H1 (cell line): ENCODE data around the gene MAGI1. TPM values are rescaled to one million over a fixed set of nuclear protein-coding genes. Genes with fewer than 3 reads are reported as not detected.

ENCODE experiments used
- CTCF ChIA-PET: fragments of 300-600 bp; sonication (Branson Sonifier 250); formaldehyde crosslinking; loops from one replicate; lab custom pipeline; 2021; ENCODE audit not compliant: partially characterized antibody; lab: Charles Lee
- POLR2A ChIA-PET: fragments of 300-600 bp; sonication (Branson Sonifier 250); formaldehyde crosslinking; loops from one replicate; lab custom pipeline; 2021; ENCODE audit warnings: inconsistent platforms; ENCODE audit not compliant: partially characterized antibody; lab: Charles Lee
- DNase-seq, 2 experiments: peaks; one replicate each; pipeline versions ENCODE4 v3.0.0 to v3.0.0-alpha.2; 2010 to 2022; ENCODE audit warnings: low spot score in 2 of 2, low read depth in 1 of 2, mixed read lengths in 1 of 2
- FAIRE-seq: peaks from 2 replicates; lab custom pipeline; 2011; peaks lifted over from hg19 to GRCh38; lab: Jason Lieb, UNC
- H2AFZ ChIP-seq: 2 replicates; pipeline ENCODE4 v1.8.1; 2012; ENCODE audit warnings: low read length, inconsistent platforms
- H2AK5ac ChIP-seq: 2 replicates; pipeline ENCODE4 v1.6.1; 2013; ENCODE audit warnings: low read depth, low read length
- H2BK120ac ChIP-seq: replicated peaks from 2 replicates; pipeline ENCODE3; 2013; ENCODE audit warnings: low read depth, low read length, inconsistent platforms
- H2BK12ac ChIP-seq: 2 replicates; pipeline ENCODE4 v1.6.1; 2013; ENCODE audit warnings: low read depth, low read length
- H2BK15ac ChIP-seq: 2 replicates; pipeline ENCODE4 v1.6.1; 2013; ENCODE audit warnings: low read length
- H2BK20ac ChIP-seq: 2 replicates; pipeline ENCODE4 v1.6.1; 2013; ENCODE audit warnings: low read length
- H2BK5ac ChIP-seq: 2 replicates; pipeline ENCODE4 v1.6.1; 2013; ENCODE audit warnings: low read depth, low read length
- H3K14ac ChIP-seq: 2 replicates; pipeline ENCODE4 v1.6.1; 2013; ENCODE audit warnings: inconsistent platforms; ENCODE audit not compliant: insufficient read length
- H3K18ac ChIP-seq: 2 replicates; pipeline ENCODE4 v1.6.1; 2013; ENCODE audit warnings: low read length; ENCODE audit errors: extremely low read depth
- H3K23ac ChIP-seq: 2 replicates; pipeline ENCODE4 v1.6.1; 2013; ENCODE audit warnings: inconsistent platforms; ENCODE audit not compliant: insufficient read length
- H3K23me2 ChIP-seq: 2 replicates; pipeline ENCODE4 v1.6.1; 2013; ENCODE audit warnings: low read depth, low read length
- H3K27ac ChIP-seq: 2 replicates; pipeline ENCODE4 v1.6.1; 2011; ENCODE audit warnings: low read depth, low read length, inconsistent platforms
- H3K27me3 ChIP-seq, 4 experiments: replicated peaks in 1 of 4; 1 replicate in 1 of 4; 2 replicates in 3 of 4; pipeline versions ENCODE4 v1.6.1 to v1.8.1; 2011 to 2013; ENCODE audit warnings: low read length in 3 of 4, mild to moderate bottlenecking in 3 of 4, inconsistent platforms in 2 of 4, mixed read lengths in 2 of 4, moderate library complexity in 1 of 4; ENCODE audit not compliant: control insufficient read depth in 3 of 4, insufficient read depth in 3 of 4; ENCODE audit errors: extremely low read depth in 1 of 4
- H3K36me3 ChIP-seq, 4 experiments: 2 replicates each; pipeline versions ENCODE4 v1.6.1 to v1.8.1; 2011 to 2013; ENCODE audit warnings: mild to moderate bottlenecking in 4 of 4, low read length in 3 of 4, moderate library complexity in 2 of 4, control low read depth in 1 of 4, inconsistent platforms in 1 of 4; ENCODE audit not compliant: insufficient read depth in 4 of 4, control insufficient read depth in 2 of 4
- H3K4ac ChIP-seq: replicated peaks from 2 replicates; pipeline ENCODE3; 2013; ENCODE audit warnings: low read length, low read depth, mixed read lengths, inconsistent platforms; ENCODE audit not compliant: insufficient read length
- H3K4me1 ChIP-seq, 4 experiments: replicated peaks in 1 of 4; 1 replicate in 1 of 4; 2 replicates in 3 of 4; pipeline versions ENCODE4 v1.6.1 to v1.8.1; 2011 to 2013; ENCODE audit warnings: low read length in 3 of 4, inconsistent platforms in 2 of 4, mixed read lengths in 1 of 4; ENCODE audit not compliant: insufficient read depth in 4 of 4, control insufficient read depth in 3 of 4
- H3K4me2 ChIP-seq, 2 experiments: 2 replicates each; pipeline versions ENCODE4 v1.6.1 to v1.8.1; 2011 to 2013; ENCODE audit warnings: low read depth in 2 of 2, low read length in 2 of 2, control low read depth in 1 of 2, inconsistent platforms in 1 of 2, mild to moderate bottlenecking in 1 of 2; ENCODE audit not compliant: insufficient read depth in 1 of 2
- H3K4me3 ChIP-seq, 4 experiments: fragments of 200-600, 300-600 bp in 1 of 4; sonication (generic), shearing (Covaris generic), sonication (Bioruptor Twin) in 1 of 4; 2 replicates each; pipeline versions ENCODE4 v1.5.1 to v1.8.1; 2011 to 2016; ENCODE audit warnings: low read length in 4 of 4, low read depth in 3 of 4, control low read depth in 2 of 4, inconsistent platforms in 2 of 4, mild to moderate bottlenecking in 2 of 4, mixed read lengths in 1 of 4, moderate library complexity in 1 of 4; ENCODE audit not compliant: insufficient read depth in 2 of 4; ENCODE audit errors: extremely low read depth in 1 of 4
- H3K56ac ChIP-seq: replicated peaks from 2 replicates; pipeline ENCODE3; 2013; ENCODE audit warnings: low read depth, mild to moderate bottlenecking, mixed read lengths, low read length, inconsistent platforms; ENCODE audit not compliant: insufficient read length
- H3K79me1 ChIP-seq: 2 replicates; pipeline ENCODE4 v1.6.1; 2013; ENCODE audit warnings: low read depth, low read length, control low read depth
- H3K79me2 ChIP-seq, 2 experiments: 2 replicates each; pipeline versions ENCODE4 v1.6.1 to v1.8.1; 2012 to 2013; ENCODE audit warnings: low read length in 2 of 2, mild to moderate bottlenecking in 2 of 2, inconsistent platforms in 1 of 2; ENCODE audit not compliant: insufficient read depth in 2 of 2, control insufficient read depth in 1 of 2
- H3K9ac ChIP-seq, 4 experiments: replicated peaks in 1 of 4; 1 replicate in 1 of 4; 2 replicates in 3 of 4; pipeline versions ENCODE4 v1.6.1 to v1.8.1; 2011 to 2013; ENCODE audit warnings: low read depth in 3 of 4, low read length in 3 of 4, control low read depth in 2 of 4, mild to moderate bottlenecking in 2 of 4, moderate library complexity in 2 of 4, inconsistent platforms in 1 of 4; ENCODE audit errors: extremely low read depth in 1 of 4
- H3K9me3 ChIP-seq, 2 experiments: 2 replicates each; pipeline versions ENCODE4 v1.6.1 to v1.8.1; 2012 to 2013; ENCODE audit warnings: mild to moderate bottlenecking in 2 of 2, moderate library complexity in 2 of 2, control low read depth in 1 of 2, inconsistent platforms in 1 of 2, low read depth in 1 of 2, low read length in 1 of 2, mixed read lengths in 1 of 2; ENCODE audit not compliant: insufficient read depth in 2 of 2
- H4K20me1 ChIP-seq, 2 experiments: replicated peaks in 1 of 2; 2 replicates each; pipeline versions ENCODE3 to v1.8.1; 2011 to 2013; ENCODE audit warnings: inconsistent platforms in 2 of 2, low read length in 2 of 2, mild to moderate bottlenecking in 1 of 2; ENCODE audit not compliant: insufficient read depth in 2 of 2, control insufficient read depth in 1 of 2
- H4K5ac ChIP-seq: 2 replicates; pipeline ENCODE4 v1.6.1; 2013; ENCODE audit warnings: low read length, low read depth, mixed read lengths, inconsistent platforms; ENCODE audit not compliant: insufficient read length
- H4K8ac ChIP-seq: 2 replicates; pipeline ENCODE4 v1.8.0; 2013; ENCODE audit warnings: mild to moderate bottlenecking, moderate library complexity, low read length, inconsistent platforms; ENCODE audit not compliant: insufficient read depth; ENCODE audit errors: extremely low read depth
- H4K91ac ChIP-seq: replicated peaks from 2 replicates; pipeline ENCODE3; 2013; ENCODE audit warnings: low read length, mixed read lengths, inconsistent platforms; ENCODE audit not compliant: insufficient read length
- EP300 ChIP-seq, 2 experiments: IDR thresholded peaks; 1 replicate in 1 of 2; 2 replicates in 1 of 2; pipeline ENCODE4 v1.6.1; 2011 to 2012; ENCODE audit warnings: low read depth in 2 of 2, low read length in 2 of 2, mild to moderate bottlenecking in 2 of 2, borderline replicate concordance in 1 of 2, inconsistent platforms in 1 of 2, moderate library complexity in 1 of 2
- KDM1A ChIP-seq: fragments of 200-600, 300-600 bp; sonication (generic); IDR thresholded peaks from 2 replicates; pipeline ENCODE4 v1.7.1; 2016; ENCODE audit warnings: mild to moderate bottlenecking, low read length, borderline replicate concordance
- MAFK ChIP-seq: IDR thresholded peaks from 2 replicates; pipeline ENCODE4 v1.6.1; 2012; ENCODE audit warnings: low read depth, mild to moderate bottlenecking, improper control_type of control experiment, low read length
- NANOG ChIP-seq: IDR thresholded peaks from 2 replicates; pipeline ENCODE4 v1.6.1; 2011; ENCODE audit warnings: low read length, low read depth, mild to moderate bottlenecking, inconsistent platforms; ENCODE audit not compliant: insufficient read depth, poor library complexity, severe bottlenecking
- POU5F1 ChIP-seq: IDR thresholded peaks from 2 replicates; pipeline ENCODE4 v1.6.1; 2011; ENCODE audit warnings: low read depth, mild to moderate bottlenecking, low read length, moderate library complexity
- RNF2 ChIP-seq: fragments of 200-900, 300-1000 bp; sonication (generic); IDR thresholded peaks from 2 replicates; pipeline ENCODE4 v1.7.1; 2016; ENCODE audit warnings: borderline replicate concordance, low read depth, mild to moderate bottlenecking, antibody characterized with exemption, low read length; ENCODE audit not compliant: poor library complexity, severe bottlenecking; ENCODE audit errors: missing control alignments
- SIN3A ChIP-seq, 2 experiments: IDR thresholded peaks in 1 of 2; conservative IDR thresholded peaks in 1 of 2; 2 replicates each; pipeline ENCODE4 v1.6.1; 2011 to 2012; ENCODE audit warnings: low read length in 2 of 2, improper control_type of control experiment in 1 of 2, low read depth in 1 of 2, mild to moderate bottlenecking in 1 of 2
- SRF ChIP-seq: IDR thresholded peaks from 2 replicates; pipeline ENCODE4 v1.6.1; 2011; ENCODE audit warnings: mild to moderate bottlenecking, low read depth, low read length, moderate library complexity
- whole genome bisulfite sequencing, 2 experiments: shearing (Covaris generic) in 1 of 2; methylation state at CpG; one replicate each; pipeline versions ENCODE4 v1.1.6 to v1.1.7; 2013 to 2015; ENCODE audit warnings: low lambda C conversion rate in 2 of 2, mixed read lengths in 2 of 2, inconsistent platforms in 1 of 2, low coverage in 1 of 2, missing lambda C conversion rate in 1 of 2; ENCODE audit not compliant: insufficient replicate concordance in 2 of 2, insufficient coverage in 1 of 2, insufficient read length in 1 of 2; ENCODE audit errors: extremely low coverage in 1 of 2, missing lambda C conversion rate in 1 of 2; 5-methylcytosine and 5-hydroxymethylcytosine counted together
- polyA plus RNA-seq, 7 experiments: library from polyadenylated mRNA; depleted of rRNA in 3 of 7; stranded (reverse) in 5 of 7; unstranded in 2 of 7; fragments of >200 nt in 5 of 7; fragments of 200-250 nt in 2 of 7; gene quantifications; 1 replicate in 5 of 7; 2 replicates in 1 of 7; 4 replicates in 1 of 7; pipeline versions ENCODE4 v1.2.1 to v1.2.3, GENCODE V29; 2011 to 2013; ENCODE audit warnings: missing spikeins in 2 of 7, mixed read lengths in 2 of 7
- total RNA-seq: library from RNA; stranded (reverse); fragmentation: NEBNext Ultra II Directional; extraction: Animal tissue kit (Norgen Biotek cat#: 25700); gene quantifications from 2 replicates; pipeline ENCODE4 v1.2.1, GENCODE V29; 2021

Gene MAGI1
- total and polyA plus RNA-seq, 2 of the 8 experiments (the other 6 are each of a cell fraction or from before 2014, with no cell fraction given), result 19.8 to 78.0 TPM

GRCh38 chr3:65975032-65975431 is 63.7 kb downstream of the MAGI1 start:
- H2BK120ac ChIP-seq, result no peak overlapping the region
- no peaks in the 10 kb centered on the region for H3K23me2 ChIP-seq
- H3K56ac ChIP-seq, result no peak overlapping the region
- H4K20me1 ChIP-seq, result no peaks in the 10 kb centered on the region
- H3K79me1 ChIP-seq, result peaks cover 5% of the 10 kb centered on the region; the same call in 1 of the 2 replicates
- no peak for FAIRE-seq
- no peak overlapping the region for H3K4ac ChIP-seq
- H3K79me2 ChIP-seq, result peaks cover 0 to 36% of the 10 kb centered on the region in 2 experiments; a peak in 2 of 4 replicates
- peaks cover 0 to 6% (median 2%) of the 10 kb centered on the region in 4 experiments; a peak in 1 of 8 replicates for H3K36me3 ChIP-seq
- H2AK5ac ChIP-seq, result no peak overlapping the region
- H3K4me1 ChIP-seq, result peaks cover 0 to 18% (median 0%) of the 10 kb centered on the region in 4 experiments; a peak in 3 of 7 replicates
- no peak overlapping the region for H4K8ac ChIP-seq
- no peak overlapping the region for H2AFZ ChIP-seq
- no peak overlapping the region for H3K18ac ChIP-seq
- no peak overlapping the region for H4K91ac ChIP-seq
- H3K23ac ChIP-seq, result no peak overlapping the region
- H3K4me3 ChIP-seq, result no peak overlapping the region
- H3K14ac ChIP-seq, result no peak overlapping the region
- no peak overlapping the region for H3K27ac ChIP-seq
- H3K9ac ChIP-seq, result no peak overlapping the region
- H3K4me2 ChIP-seq, result no peak overlapping the region
- H4K5ac ChIP-seq, result no peak overlapping the region
- no peak overlapping the region for H2BK15ac ChIP-seq
- POLR2A ChIA-PET, result interaction anchor here (0.8 to 1.3 kb wide), 3 partner anchors 11 to 22 kb away, joined by 3 to 4 read pairs (median 3); no protein-coding TSS in a partner anchor
- no peak overlapping the region for H2BK20ac ChIP-seq
- no peak overlapping the region for H2BK12ac ChIP-seq
- no peaks in the 10 kb centered on the region for H3K9me3 ChIP-seq
- 92% methylated on average over 3 of the region's 3 CpGs; no CpG with 5 or more reads in 1 of the 2 experiments for WGBS, 2 experiments
- TF ChIP-seq SRF (no peak), SIN3A (conservative IDR thresholded peaks at IDR 0.05 in 1 of 2, IDR thresholded peaks at IDR 0.05 in 1 of 2; ENCODE audit: low read depth in 1 of 2, low read length in 2 of 2) (no peak), POU5F1 (no peak), NANOG (no peak), KDM1A (no peak), MAFK (no peak), EP300 (IDR thresholded peaks at IDR 0.05; ENCODE audit: borderline replicate concordance in 1 of 2, low read depth in 2 of 2, low read length in 2 of 2) (no peak), RNF2 (no peak)
- TF ChIP-seq, all 59 proteins: peak for 0
- Histone ChIP-seq H2BK5ac (no peak overlapping the region), H3K27me3 (no peaks in the 10 kb centered on the region)
- no peak for DNase-seq
- CTCF ChIA-PET, result interaction anchor here (0.6 to 0.9 kb wide), 2 partner anchors 12 to 42 kb away, joined by 3 to 4 read pairs; no protein-coding TSS in a partner anchor
